H7 (cell line): ENCODE data around the gene UQCRFS1. TPM values are rescaled to one million over a fixed set of nuclear protein-coding genes. Genes with fewer than 3 reads are reported as not detected.
"Not testable (repeated sequence)": the region's sequence is repeated elsewhere in the genome, so short reads cannot be mapped to it uniquely, and the experiment has no call there.

Experiments used
- DNase-seq: peaks from one replicate; pipeline ENCODE4 v3.0.0; 2012
- H3K27me3 ChIP-seq: 2 replicates; pipeline ENCODE4 v1.6.0; 2011; ENCODE audit warnings: mild to moderate bottlenecking, low read length; ENCODE audit not compliant: control insufficient read depth, insufficient read depth
- H3K36me3 ChIP-seq: replicated peaks from 2 replicates; pipeline ENCODE4 v1.5.1; 2011; ENCODE audit warnings: low read length; ENCODE audit not compliant: control insufficient read depth, insufficient read depth
- H3K4me3 ChIP-seq: 2 replicates; pipeline ENCODE4 v1.5.1; 2011; ENCODE audit warnings: low read depth, mild to moderate bottlenecking, control low read depth, low read length, moderate library complexity; ENCODE audit not compliant: insufficient read depth
- total RNA-seq: library from RNA; depleted of rRNA; stranded (reverse); fragments of >200 nt; shearing (Covaris generic); gene quantifications from 2 replicates; pipeline ENCODE4 v1.2.3, GENCODE V29; 2014

UQCRFS1 gene
- total RNA-seq, 1 experiment from 2014 or later = 73.2 TPM

- no peak overlapping the region for H3K4me3 ChIP-seq
- H3K27me3 ChIP-seq = no peaks in the 10 kb centered on the region
- H3K36me3 ChIP-seq = no peaks in the 10 kb centered on the region
- no peak for DNase-seq
Observed at GRCh38 chr19:29241324-29241723, 28.4 kb upstream of the UQCRFS1 start.

- Histone ChIP-seq H3K27me3 (no peaks in the 10 kb centered on the region), H3K36me3 (no peaks in the 10 kb centered on the region), H3K4me3 (no peak overlapping the region)
- DNase-seq = no peak
Observed at GRCh38 chr19:29239213-29239776, 26.3 kb upstream of the UQCRFS1 start.

GRCh38 chr19:29233591-29233990 is 20.6 kb upstream of the UQCRFS1 start:
- no peak for DNase-seq
- Histone ChIP-seq H3K4me3 (no peak overlapping the region), H3K27me3 (no peaks in the 10 kb centered on the region), H3K36me3 (no peaks in the 10 kb centered on the region)

GRCh38 chr19:29232315-29232852 is 19.4 kb upstream of the UQCRFS1 start:
- Histone ChIP-seq H3K4me3 (no peak overlapping the region), H3K27me3 (no peaks in the 10 kb centered on the region), H3K36me3 (no peaks in the 10 kb centered on the region)
- no peak for DNase-seq

GRCh38 chr19:29231306-29231705 is 18.4 kb upstream of the UQCRFS1 start:
- not testable (repeated sequence) for H3K27me3 ChIP-seq, H3K36me3 ChIP-seq, DNase-seq, H3K4me3 ChIP-seq

GRCh38 chr19:29217616-29218015 is 4.7 kb upstream of the UQCRFS1 start:
- DNase-seq = no peak
- H3K27me3 ChIP-seq = no peaks in the 10 kb centered on the region
- no peak overlapping the region for H3K4me3 ChIP-seq
- no peaks in the 10 kb centered on the region for H3K36me3 ChIP-seq

GRCh38 chr19:29216021-29216420 is 3.1 kb upstream of the UQCRFS1 start:
- Histone ChIP-seq H3K27me3 (no peaks in the 10 kb centered on the region), H3K36me3 (no peaks in the 10 kb centered on the region), H3K4me3 (no peak overlapping the region)
- no peak for DNase-seq

GRCh38 chr19:29215322-29215845 is 2.4 kb upstream of the UQCRFS1 start:
- Histone ChIP-seq H3K27me3 (no peaks in the 10 kb centered on the region), H3K36me3 (no peaks in the 10 kb centered on the region), H3K4me3 (no peak overlapping the region)
- DNase-seq = no peak

GRCh38 chr19:29214411-29214810 is 1.5 kb upstream of the UQCRFS1 start:
- Histone ChIP-seq H3K27me3 (no peaks in the 10 kb centered on the region), H3K36me3 (no peaks in the 10 kb centered on the region)
- DNase-seq = no peak

GRCh38 chr19:29212356-29212647 is 649 bp downstream of the UQCRFS1 start:
- peaks cover 3% of the 10 kb centered on the region for H3K36me3 ChIP-seq
- no peaks in the 10 kb centered on the region for H3K27me3 ChIP-seq
- H3K4me3 ChIP-seq = peak overlapping the region; percentile 87
- DNase-seq = no peak

More at GRCh38 chr19:29214411-29214810, 1.5 kb upstream of the UQCRFS1 start:
- H3K4me3 ChIP-seq = no peak overlapping the region

- peak; percentile 29 for DNase-seq
- H3K36me3 ChIP-seq = peaks cover 5% of the 10 kb centered on the region
- no peaks in the 10 kb centered on the region for H3K27me3 ChIP-seq
- H3K4me3 ChIP-seq = peak overlapping the region; percentile 87
Observed at GRCh38 chr19:29211562-29212355, 1.2 kb downstream of the UQCRFS1 start.

- H3K4me3 ChIP-seq, H3K27me3 ChIP-seq, DNase-seq, H3K36me3 ChIP-seq: not testable (repeated sequence)
Observed at GRCh38 chr19:29211041-29211440, 1.9 kb downstream of the UQCRFS1 start.

- not testable (repeated sequence) for H3K27me3 ChIP-seq, H3K36me3 ChIP-seq, H3K4me3 ChIP-seq, DNase-seq
Observed at GRCh38 chr19:29210502-29210901, 2.4 kb downstream of the UQCRFS1 start.

GRCh38 chr19:29207403-29208187 is 5.4 kb downstream of the UQCRFS1 start:
- not testable (repeated sequence) for H3K4me3 ChIP-seq, DNase-seq, H3K27me3 ChIP-seq, H3K36me3 ChIP-seq
